ENCODE measurements around the gene MAML3.

DNA sequence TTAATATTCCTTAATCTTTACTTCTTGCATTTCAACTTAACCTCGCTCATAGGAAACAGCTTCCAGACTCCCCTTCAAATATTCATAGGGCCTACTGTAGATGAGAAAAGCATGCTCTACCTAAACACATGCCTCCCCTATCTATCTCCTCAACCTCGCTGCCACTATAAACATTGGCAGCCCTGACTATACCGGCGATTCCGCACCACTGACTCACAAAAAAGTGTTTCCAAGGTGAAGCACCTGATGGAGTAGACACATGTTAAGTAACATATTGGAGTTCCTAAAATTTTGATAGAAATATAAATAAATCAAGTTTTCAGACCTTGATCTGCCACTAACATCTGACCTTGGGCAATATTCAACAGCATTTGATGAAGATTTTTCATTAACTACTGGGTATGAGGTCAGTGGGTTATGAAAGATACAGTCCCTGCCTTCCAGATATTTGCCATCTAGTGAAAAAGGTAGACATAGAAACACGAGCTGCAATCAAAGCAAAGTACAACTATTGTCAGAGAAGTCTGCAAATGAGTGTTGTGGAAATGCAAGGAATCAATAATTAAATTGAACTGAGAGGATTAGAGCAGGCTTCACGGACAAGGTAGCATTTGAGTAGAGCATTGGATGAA is 184.2 kb downstream of the MAML3 start:
- TF ChIP-seq, protein P1, sequence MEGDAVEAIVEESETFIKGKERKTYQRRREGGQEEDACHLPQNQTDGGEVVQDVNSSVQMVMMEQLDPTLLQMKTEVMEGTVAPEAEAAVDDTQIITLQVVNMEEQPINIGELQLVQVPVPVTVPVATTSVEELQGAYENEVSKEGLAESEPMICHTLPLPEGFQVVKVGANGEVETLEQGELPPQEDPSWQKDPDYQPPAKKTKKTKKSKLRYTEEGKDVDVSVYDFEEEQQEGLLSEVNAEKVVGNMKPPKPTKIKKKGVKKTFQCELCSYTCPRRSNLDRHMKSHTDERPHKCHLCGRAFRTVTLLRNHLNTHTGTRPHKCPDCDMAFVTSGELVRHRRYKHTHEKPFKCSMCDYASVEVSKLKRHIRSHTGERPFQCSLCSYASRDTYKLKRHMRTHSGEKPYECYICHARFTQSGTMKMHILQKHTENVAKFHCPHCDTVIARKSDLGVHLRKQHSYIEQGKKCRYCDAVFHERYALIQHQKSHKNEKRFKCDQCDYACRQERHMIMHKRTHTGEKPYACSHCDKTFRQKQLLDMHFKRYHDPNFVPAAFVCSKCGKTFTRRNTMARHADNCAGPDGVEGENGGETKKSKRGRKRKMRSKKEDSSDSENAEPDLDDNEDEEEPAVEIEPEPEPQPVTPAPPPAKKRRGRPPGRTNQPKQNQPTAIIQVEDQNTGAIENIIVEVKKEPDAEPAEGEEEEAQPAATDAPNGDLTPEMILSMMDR (optimal IDR thresholded peaks at IDR 0.05 in 1 of 3, IDR thresholded peaks at IDR 0.05 in 1 of 3, conservative IDR thresholded peaks at IDR 0.05 in 1 of 3; ENCODE audit: extremely low read depth in 1 of 3, insufficient read depth in 2 of 3, low read length in 3 of 3), result no peak
- no peak for TF ChIP-seq EZH2 (IDR thresholded peaks at IDR 0.05; ENCODE audit: low read length)
